ELF-1 (cell line): ENCODE data around the gene BMP8A.
"Not testable (repeated sequence)": the region's sequence is repeated elsewhere in the genome, so short reads cannot be mapped to it uniquely, and the experiment has no call there.

Experiments
- DNase-seq: peaks from one replicate; pipeline ENCODE4 v3.0.0-alpha.2; 2016; ENCODE audit warnings: low read depth, low spot score

BMP8A gene

DNA sequence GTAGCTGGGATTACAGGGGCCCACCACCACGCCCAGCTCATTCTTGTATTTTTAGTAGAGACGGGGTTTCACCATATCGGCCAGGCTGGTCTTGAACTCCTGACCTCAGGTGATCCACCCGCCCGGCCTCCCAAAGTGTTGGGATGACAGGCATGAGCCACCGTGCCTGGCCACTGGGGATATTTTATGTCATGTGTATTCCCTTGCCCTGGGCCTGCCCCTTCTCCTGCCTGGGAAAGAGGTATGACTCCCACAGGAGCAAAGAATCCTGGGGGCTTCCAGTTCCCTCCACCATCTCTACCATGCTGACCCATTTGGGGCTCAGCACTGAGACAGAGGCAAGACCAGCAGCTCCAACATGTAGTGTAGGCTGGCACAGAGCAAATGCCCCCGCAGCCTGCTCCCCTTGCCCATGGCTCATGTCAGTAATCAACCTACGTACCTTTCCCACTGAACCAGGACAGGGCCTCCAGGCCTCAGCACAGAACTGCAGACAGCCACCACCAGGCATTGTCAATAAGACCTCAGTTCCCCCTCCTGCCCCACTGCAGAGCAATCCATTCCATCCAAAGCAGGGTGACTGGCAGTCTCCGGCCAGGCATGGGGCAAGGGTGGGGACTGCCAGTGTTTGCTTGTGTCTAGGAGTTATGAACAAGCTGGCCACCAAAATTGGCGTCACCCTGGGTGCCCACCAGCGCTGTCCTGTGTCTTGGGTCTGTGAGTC, 35.2 kb downstream of the BMP8A start:
- DNase-seq: no peak

DNA sequence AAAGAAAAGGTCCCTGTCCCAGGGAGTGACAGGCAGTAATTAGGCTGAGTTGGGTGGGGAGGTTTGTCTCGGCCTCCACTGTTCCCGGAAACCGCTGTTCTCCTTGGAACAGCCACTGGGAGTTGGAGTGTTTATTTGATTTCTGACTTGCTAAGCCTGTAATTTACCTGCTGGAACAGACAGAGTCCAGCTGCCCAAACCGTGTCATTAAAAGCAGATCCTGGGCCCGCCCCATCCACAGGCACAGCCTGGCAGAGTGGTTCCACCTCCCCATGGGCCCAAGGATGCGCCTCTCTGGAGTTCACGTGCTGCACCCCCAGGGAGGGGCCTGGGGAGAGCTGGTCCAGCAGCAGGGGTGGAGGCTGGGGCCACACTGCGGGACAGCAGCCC, 35.7 kb downstream of the BMP8A start:
- DNase-seq: not testable (repeated sequence)

DNA sequence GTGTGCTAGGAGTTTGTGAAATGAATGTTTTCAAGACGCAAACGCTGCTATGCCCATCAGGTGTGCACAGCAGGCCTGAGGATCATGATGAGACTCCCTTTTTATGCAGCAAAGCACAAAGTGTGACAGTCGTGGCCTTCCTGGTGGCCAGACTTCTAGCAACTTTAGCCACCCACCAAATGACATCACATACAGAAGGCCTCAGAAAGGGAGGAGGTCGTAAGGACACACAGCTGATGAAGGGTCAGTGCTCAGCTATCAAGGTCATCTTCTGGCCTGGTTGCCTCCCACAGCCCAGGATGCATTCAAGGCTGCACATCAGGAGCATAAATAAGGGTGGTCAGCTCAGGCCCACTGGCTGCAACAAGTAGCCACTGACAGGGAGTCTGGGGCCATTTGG, 36.6 kb downstream of the BMP8A start:
- DNase-seq: no peak

DNA sequence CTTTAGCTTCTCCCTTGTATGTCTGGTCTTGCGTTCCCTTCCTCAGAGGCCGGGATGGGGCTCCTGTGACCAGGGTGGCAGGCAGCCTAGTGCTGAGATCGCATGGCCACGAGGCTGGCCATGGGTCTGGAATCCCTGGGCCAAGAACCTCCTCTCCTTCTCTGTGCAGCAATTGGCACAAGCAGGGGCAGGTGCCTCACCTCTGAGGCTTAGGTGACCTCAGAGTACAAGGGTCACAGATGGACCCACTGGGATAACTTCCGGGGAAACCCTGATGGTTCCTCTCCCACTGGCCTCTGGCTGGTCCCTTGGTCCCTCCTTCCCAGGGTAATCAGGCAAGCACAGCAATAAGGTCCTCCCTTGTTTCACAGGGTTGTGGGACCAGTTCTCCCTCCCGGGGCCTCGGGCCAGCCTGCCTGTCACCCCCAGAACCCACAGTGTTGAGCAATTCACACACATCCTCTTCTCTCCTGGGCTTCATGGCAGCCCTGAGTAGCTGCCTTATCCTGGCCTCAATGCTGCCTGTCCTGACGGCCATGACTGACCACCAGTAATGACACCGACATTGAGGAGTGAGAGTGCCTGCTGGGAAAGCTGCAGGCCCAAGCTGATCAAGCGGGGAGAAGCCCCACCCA, 38.6 kb downstream of the BMP8A start:
- no peak for DNase-seq

DNA sequence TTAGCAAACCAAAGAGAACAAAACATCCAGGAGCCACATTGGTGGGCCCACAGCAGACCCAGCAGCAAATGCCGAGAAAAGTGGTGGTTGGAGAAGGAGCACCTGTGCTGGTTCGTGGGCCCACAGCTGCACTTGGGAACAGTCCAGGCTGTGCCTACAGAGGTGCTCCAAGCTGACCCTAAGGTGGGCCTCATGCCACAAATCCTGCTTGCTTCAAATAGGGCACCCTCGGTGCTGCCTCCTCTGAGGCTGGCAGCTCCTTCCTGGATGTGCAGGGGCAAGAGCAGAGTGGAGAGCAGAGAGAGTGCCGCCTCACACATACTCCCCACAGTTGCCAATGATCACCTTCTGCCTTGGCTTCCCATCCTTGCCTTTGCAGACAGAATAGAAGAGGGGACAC, 40.1 kb downstream of the BMP8A start:
- no peak for DNase-seq

DNA sequence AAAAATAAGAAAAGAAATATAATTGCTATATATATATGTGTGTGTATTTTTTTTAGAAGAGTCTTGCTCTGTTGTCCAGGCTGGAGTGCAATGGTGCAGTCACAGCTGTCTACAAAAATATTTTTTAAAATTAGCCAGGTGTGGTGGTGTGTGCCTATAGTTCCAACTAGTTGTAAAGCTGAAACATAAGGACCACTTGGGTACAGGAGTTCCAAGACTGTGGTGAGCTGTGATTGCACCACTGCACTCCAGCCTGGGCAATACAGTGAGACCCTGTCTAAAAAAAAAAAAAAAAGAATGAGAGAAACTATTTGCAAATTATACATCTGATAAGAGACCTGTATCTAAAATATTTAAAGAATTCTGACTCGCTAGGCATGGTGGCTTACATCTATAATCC, 42.0 kb downstream of the BMP8A start:
- DNase-seq: no peak

DNA sequence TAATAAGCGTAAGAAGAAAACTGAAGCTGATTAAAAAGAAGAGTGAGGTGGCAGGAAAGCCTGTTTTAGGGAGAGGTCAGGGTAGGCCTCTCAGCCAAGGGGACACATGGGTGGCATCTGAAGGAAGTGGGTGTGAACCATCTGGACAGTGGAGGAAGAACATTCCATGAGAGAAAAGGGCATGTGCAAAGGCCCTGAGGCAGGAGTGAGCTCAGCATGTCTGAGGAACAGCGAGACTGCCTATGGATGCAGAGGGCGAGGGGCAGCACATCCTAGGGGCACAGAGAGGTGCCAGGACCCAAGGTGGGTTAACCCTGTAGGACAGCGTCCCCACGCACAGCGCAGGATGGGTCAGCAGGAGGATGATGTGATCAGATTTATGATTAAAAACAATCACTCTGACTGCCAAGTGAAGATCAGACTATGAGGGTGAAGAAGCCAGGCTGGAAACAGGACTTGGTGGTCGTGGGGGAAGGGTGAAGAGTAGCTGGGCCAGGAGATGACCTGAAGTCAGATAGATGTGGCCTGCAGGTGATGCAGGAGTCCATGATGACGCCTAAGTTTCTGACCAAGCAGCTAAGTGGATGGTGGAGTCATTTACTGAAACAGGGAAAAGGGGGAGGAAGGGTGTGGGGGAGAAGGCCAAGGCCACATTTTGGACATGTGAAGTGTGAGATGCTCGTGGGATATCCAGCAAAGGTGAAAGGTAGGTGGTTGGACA, 47.3 kb downstream of the BMP8A start:
- no peak for DNase-seq

DNA sequence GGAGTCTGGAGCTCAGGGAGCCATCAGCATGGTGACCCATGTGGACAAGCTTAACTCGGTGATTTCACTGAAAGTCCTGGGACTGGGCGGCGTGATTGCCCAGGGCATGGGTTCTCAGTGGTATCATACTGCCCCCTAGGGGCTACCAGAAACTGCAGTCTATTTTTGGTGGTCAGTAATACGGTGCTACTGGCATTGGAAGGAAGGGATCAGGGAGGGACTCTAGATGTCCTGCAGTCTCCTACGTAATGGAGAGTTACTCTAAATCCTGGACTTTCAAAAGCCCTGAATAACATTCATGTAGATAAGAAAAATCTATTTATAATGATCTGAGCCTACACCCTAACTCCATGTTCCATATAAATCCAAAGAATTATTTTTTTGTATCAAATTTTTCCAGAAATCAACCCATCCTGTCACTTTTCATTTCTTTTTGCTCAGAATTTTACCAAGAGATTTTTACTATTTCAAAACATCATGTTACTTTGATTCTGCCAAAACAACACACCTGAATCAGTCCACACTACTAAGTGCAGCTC, 47.9 kb downstream of the BMP8A start:
- DNase-seq: peak; percentile 76

DNA sequence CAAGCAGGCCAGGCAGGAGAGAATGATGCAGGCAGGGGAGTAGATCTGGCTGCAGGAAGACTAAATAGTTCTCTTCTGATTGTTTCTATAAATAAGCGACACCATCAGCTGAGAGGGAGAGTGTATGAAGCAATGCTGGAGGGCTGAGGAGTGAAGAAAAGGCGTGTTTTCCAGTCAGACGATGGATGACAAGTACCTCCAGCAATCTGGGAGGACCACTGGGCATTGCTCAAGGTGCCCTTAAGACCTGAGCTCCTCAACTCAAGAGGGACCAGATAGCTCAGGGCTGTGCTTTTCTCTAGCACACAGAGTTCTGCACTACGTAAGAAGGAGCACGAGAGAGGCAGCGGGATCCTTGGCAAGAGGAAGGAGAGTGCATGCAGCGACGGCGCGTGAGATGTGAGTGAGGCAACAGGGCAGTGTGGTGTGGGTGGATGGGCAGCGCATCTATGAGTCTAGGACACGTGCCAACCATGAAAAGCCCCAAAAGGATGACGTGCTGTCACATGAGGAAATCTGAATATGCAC, 49.1 kb downstream of the BMP8A start:
- no peak for DNase-seq

DNA sequence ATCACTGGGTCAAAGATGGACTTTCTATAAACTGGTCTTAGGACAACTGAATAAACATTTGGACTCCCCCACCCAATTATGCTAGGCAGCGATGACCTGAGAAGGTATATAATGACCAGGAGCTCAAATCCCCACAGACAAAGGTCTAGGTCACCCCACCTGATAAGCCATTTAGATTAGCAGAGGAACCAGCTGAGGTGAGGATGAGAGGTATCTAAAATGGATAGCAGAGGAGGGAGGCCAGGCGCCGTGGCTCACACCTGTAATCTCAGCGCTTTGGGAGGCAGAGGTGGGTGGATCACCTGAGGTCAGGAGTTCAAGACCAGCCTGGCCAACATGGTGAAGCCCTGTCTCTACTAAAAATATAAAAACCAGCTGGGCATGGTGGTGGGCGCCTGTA, 51.5 kb downstream of the BMP8A start:
- no peak for DNase-seq

DNA sequence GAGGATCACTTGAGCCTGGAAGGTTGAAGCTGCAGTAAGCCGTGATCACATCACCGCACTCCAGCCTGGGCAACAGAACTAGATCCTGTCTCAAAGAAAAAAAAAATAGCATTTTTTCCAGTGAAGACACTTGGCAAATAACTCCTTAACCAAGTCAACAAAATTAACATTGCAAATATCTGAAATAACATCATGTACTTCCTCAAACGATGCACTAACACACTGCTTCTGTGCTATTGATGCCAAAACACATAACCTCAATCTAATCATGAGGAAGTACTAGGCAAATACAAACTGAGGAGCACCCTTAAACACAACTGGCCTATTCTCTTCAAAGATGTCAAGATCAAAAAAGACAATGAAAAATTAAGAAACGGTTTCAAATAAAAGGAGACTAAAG, 52.9 kb downstream of the BMP8A start:
- no peak for DNase-seq

DNA sequence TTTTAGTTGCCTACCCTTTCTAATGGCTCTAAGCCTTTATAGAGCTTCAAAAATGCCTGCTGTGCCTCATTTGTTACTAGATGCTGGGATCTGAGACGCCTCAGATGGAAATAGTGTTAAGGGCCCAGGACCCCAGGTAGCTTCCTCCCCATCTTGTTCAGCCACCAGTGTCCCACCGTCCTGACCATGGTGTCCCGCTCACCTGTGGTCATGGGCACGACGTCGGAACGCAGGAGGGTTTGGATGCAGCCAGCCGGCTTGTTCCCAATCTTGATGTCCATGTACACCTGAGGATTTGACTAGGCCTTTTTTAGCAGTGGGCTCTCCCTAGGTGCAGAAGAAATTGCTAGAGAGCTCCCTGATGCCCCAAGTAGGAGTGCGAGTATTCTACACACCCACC, 54.1 kb downstream of the BMP8A start:
- DNase-seq: no peak

DNA sequence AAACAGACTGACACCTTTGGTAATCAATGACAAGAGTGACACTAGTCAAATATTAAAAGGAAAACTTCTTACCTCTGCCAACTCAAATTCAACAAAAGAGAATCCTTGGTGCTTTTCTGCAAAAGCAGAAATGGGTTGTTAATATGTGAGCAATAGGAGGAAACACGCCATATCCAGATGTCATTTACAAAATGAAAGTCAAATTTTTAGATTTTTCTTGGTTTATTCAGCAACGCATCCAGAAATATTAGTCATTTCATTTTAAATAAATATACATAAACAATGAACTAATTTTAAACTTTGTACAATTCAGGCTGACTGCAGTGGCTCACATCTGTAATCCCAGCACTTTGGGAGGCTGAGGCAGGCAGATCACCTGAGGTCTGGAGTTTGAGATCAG, 62.8 kb downstream of the BMP8A start:
- DNase-seq: no peak

DNA sequence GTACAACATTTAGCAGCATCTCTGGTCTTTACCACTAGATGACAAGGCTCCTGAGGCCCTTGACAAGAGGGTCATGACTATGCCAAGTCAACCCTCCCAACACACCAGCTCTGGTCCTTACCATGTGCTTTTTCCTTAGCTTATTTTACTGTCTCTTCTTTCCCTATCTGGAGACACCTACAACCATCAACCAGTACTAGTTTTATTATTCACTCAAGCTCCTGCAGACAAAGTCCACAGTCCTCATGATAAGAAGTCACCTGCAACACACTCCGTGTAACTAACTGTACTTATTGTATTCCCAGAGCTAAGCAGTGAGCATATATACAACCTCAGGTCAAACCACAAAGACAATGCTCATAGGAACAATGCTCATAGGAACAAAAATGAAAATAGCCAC, 69.8 kb downstream of the BMP8A start:
- no peak for DNase-seq

DNA sequence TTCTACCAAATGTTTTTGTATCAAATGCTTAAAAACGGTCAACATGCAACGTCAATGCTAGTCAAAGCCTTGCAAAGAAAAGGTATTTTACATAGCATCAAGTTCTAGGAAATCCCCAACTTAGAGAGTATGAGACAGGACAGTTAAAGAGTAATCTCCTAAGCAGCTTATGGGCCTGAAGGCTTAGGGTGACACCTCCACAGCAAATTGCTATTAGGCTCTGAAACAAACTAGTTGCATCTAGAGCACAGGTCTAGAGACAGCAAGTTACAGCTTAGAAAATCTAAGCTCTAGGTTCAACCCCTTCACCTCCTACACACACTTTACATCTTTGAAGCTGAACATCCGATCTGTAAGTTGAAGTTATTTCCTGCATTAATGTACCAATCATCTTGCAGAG, 71.5 kb downstream of the BMP8A start:
- DNase-seq: no peak

DNA sequence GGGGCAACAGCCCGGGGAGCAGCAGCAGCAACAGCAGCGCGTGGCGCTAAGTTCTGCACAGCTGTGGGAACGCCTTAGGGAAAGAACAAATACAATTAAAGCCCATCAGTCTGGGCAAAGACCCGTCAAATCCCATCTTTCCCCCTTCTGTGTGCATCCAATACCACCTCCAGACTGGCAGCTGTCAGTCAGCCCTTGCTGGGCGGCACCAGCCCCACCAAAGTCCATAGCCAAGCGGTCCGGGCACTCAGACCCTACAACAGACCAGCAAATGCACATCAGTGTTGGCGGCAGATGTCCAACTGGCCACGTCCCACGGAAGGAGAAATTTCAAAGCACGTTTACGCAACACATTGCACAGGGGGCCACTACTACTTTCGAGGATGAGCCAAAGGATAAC, 72.2 kb downstream of the BMP8A start:
- DNase-seq: no peak

DNA sequence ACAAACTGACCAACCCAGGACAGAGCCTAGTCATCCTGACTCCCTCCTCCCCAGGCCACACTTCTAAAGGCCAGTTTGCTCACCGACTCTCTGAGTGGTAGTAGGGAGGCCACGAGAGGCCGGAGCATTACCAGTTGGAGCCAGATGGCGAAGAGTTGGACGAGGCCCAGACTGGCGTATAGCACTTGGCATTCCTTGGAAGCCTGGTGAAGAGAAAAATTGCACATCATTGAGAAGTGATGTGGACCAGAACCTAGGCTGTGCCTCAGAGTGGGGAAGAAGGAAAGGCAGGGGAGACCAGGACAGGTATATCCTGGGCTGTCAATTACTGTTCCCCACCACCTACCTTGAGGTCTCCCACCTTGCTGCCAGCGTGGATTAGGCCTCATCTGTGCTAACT, 72.9 kb downstream of the BMP8A start:
- DNase-seq: no peak

DNA sequence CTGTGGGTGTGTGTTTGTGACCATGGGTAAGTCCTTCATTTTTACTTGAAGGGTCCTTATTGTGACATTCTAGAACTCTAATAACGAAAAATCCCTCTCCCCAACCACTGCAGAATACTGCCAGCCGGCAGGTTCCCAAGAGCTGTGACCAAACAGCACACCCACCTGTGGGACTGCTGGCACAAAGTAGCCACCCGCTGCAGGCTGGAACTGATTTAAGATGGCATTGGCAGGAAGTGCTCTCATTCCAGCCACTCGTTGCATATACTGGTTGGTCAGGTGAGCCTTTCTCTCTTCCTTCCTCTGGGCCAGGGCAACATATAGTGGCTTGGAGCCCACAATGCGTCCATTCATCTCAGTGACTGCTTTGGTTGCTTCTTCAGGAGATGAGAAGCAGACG, 73.5 kb downstream of the BMP8A start:
- no peak for DNase-seq

DNA sequence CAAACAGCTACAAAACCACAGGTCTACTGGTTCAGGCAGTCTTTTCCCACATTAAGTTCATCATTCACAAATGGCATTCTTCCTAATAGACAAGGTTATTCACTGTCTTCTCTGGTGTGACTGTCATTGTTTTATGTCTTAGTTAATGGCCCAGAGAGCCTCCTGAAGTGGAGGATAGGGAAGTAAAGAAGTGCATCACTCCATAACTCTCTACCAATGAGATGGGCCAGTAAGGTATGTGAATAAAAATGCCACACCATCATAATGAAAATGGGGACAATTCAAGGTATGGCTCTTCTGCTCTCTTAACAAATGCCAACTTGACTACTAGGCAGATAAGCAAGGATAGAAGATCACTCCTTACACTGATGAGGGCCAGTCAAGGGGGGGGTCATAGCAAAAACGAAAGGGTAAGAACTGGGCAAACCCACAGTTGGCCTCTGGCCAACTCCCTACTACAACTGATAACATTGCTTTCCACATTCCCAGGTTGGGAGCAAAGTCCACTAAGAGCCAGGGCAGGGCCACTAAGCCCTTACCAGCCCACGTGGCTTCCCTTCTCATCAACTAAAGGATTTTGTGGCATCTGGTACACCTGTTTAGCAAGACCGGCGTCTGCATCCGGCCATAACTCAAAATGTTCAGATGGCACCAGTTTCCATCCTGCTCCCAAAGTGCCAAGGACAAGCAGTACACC, 75.2 kb downstream of the BMP8A start:
- DNase-seq: no peak

DNA sequence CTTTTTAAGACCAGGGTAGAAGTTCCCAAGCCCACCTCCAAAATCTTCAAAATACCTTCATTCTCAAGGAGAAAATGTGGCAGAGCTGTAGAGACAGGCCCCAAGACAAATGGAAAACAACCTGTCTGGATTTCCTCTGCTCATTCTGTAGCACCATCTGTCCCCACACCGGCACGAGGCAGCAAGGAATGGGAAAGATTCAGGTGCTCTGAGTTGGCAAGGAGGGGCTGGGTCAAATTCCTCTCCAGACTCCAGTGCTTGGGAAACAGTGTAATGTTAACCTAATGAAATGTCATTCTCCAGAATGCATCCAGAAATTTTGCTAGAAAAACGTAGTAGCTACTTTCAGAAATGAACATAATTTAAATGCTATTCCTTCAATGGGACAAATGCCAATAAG, 75.9 kb downstream of the BMP8A start:
- no peak for DNase-seq

DNA sequence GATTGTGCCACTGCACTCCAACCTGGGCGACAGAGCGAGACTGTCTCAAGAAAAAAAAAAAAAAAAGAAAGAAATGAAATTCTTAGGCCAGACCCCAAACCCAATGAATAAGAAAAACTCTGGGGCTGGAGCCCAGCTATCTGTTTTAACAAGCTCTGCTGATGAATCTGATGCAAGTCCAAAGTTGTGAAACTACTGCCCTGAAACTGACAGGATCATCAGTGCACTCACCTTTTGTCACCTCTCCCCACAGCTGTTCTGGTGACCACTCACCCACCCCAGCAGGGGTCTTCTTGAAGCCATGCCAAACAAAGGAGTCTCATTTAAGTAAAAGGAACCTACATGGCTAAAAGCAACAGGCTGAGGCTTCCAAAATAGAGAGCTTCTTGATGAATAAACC, 76.8 kb downstream of the BMP8A start:
- DNase-seq: no peak

DNA sequence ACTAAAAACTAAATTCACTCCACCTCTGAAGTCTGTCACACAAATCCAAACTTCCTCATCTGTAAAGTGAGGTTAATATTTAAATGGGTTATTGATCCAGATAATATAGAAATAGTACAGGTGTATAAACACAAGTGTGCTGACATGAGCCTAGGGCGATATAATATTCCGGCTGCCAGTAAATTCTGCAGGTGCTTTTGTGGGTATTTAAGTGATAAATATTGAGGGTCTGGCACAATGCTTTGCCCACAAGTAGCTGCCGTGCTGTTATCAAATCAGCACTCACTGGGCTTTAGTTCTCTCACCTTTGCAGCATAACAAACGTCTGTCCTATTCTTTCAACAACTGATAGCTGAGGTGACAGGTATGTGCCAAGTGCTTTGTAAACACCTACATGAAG, 77.6 kb downstream of the BMP8A start:
- no peak for DNase-seq
